GM12892 (cell line): Measurements from ENCODE around the gene ZNF823.

Source experiments
- POLR2A ChIP-seq: IDR thresholded peaks from 2 replicates; pipeline ENCODE4 v1.6.1; 2011; ENCODE audit warnings: low read depth, low read length, control low read depth
- POLR2AphosphoS5 ChIP-seq: IDR thresholded peaks from 2 replicates; pipeline ENCODE4 v1.6.1; 2011; ENCODE audit warnings: low read depth, low read length, control low read depth

- no peak for TF ChIP-seq POLR2AphosphoS5
- no peak for TF ChIP-seq POLR2A
Observed at GRCh38 chr19:11675569-11675968, 63.2 kb downstream of the ZNF823 start.
